Erythroblast (primary cell): Measurements from ENCODE around the gene AP3S1.

Experiments
- GATA1 ChIP-seq: IDR thresholded peaks from 2 replicates; pipeline ENCODE4 v1.6.1; 2011; ENCODE audit warnings: low read depth, mild to moderate bottlenecking, control low read depth, low read length, moderate library complexity
- POLR2A ChIP-seq: IDR thresholded peaks from 2 replicates; pipeline ENCODE4 v1.6.1; 2011; ENCODE audit warnings: mild to moderate bottlenecking, low read length

GRCh38 chr5:115963566-115963965, 121.8 kb downstream of the AP3S1 start:
- TF ChIP-seq POLR2A (no peak), GATA1 (no peak)
